A673 (cell line): ENCODE data around the gene NAPA.

ENCODE experiments used
- CTCF ChIP-seq: fragments of 300-800, 200-600 bp; sonication (generic); conservative IDR thresholded peaks from 2 replicates; pipeline ENCODE4 v1.5.1; 2017; ENCODE audit warnings: low read depth, mild to moderate bottlenecking, antibody characterized with exemption, low read length, moderate library complexity, mixed read lengths
- EZH2 ChIP-seq: fragments of 200-600 bp; sonication (generic); IDR thresholded peaks from 2 replicates; pipeline ENCODE4 v1.6.1; 2017; ENCODE audit warnings: borderline replicate concordance, low read depth, mild to moderate bottlenecking, mixed read lengths, antibody characterized with exemption, low read length; ENCODE audit not compliant: poor library complexity, severe bottlenecking

- no peak for TF ChIP-seq CTCF
- no peak for TF ChIP-seq EZH2
Measured at GRCh38 chr19:47469363-47469700, 45.5 kb downstream of the NAPA start.
